OCI-LY7 (cell line): ENCODE results near the gene SARM1. TPM values are rescaled to one million over a fixed set of nuclear protein-coding genes. Genes with fewer than 3 reads are reported as not detected.
"Not testable (repeated sequence)": the region's sequence is repeated elsewhere in the genome, so short reads cannot be mapped to it uniquely, and the experiment has no call there.

Experiments
- BruUV-seq: library from RNA; stranded (reverse); fragments of 400-500 nt; replicated peaks from 2 replicates; lab custom pipeline; 2021; lab: Mats Ljungman, UMichigan
- CTCF ChIA-PET: fragments of 300-600 bp; sonication (Branson Sonifier 250); formaldehyde crosslinking; loops from one replicate; lab custom pipeline; 2022; ENCODE audit warnings: antibody characterized with exemption; ENCODE audit not compliant: unreplicated experiment; lab: Charles Lee
- POLR2A ChIA-PET: fragments of 300-600 bp; sonication (Branson Sonifier 250); formaldehyde crosslinking; loops from one replicate; lab custom pipeline; 2022; ENCODE audit warnings: antibody characterized with exemption; lab: Charles Lee
- DNase-seq: peaks from one replicate; pipeline ENCODE4 v3.0.0-alpha.2; 2015; ENCODE audit warnings: low spot score
- H2AFZ ChIP-seq: fragments of 200-600 bp; sonication (generic), shearing (Covaris generic); 2 replicates; pipeline ENCODE4 v1.6.1; 2014; ENCODE audit warnings: mild to moderate bottlenecking, antibody characterized with exemption, low read length, moderate library complexity
- H3K27ac ChIP-seq: fragments of 200-600 bp; sonication (generic); 2 replicates; pipeline ENCODE4 v1.5.1; 2014; ENCODE audit warnings: mixed run types, low read depth, mild to moderate bottlenecking, moderate library complexity, low read length, inconsistent platforms; ENCODE audit not compliant: poor library complexity, severe bottlenecking
- H3K36me3 ChIP-seq: fragments of 200-600 bp; sonication (generic); 2 replicates; pipeline ENCODE4 v1.6.1; 2014; ENCODE audit warnings: mild to moderate bottlenecking, antibody characterized with exemption, low read length, moderate library complexity, mixed read lengths; ENCODE audit not compliant: insufficient read depth
- H3K4me1 ChIP-seq: fragments of 200-600 bp; sonication (generic); 2 replicates; pipeline ENCODE4 v1.5.1; 2014; ENCODE audit warnings: mild to moderate bottlenecking, low read length; ENCODE audit not compliant: insufficient read depth, poor library complexity, severe bottlenecking
- H3K4me2 ChIP-seq: fragments of 200-600 bp; sonication (generic); 2 replicates; pipeline ENCODE4 v1.6.1; 2014; ENCODE audit warnings: mild to moderate bottlenecking, low read length
- H3K4me3 ChIP-seq: fragments of 200-600 bp; sonication (generic); 2 replicates; pipeline ENCODE4 v1.5.1; 2014; ENCODE audit warnings: mild to moderate bottlenecking, low read depth, low read length; ENCODE audit not compliant: poor library complexity, severe bottlenecking
- H3K79me2 ChIP-seq: fragments of 200-600 bp; sonication (generic); 2 replicates; pipeline ENCODE4 v1.6.1; 2016; ENCODE audit warnings: low read depth, mild to moderate bottlenecking, low read length, moderate library complexity, mixed read lengths; ENCODE audit not compliant: insufficient read depth
- H3K9me2 ChIP-seq: fragments of 200-600 bp; sonication (generic); 2 replicates; pipeline ENCODE4 v1.6.1; 2016; ENCODE audit warnings: mild to moderate bottlenecking, low read length, mixed read lengths; ENCODE audit not compliant: insufficient read depth
- H3K9me3 ChIP-seq: fragments of 200-600 bp; sonication (generic); 2 replicates; pipeline ENCODE4 v1.6.1; 2014; ENCODE audit warnings: mild to moderate bottlenecking, mixed run types, low read length, mixed read lengths
- H4K20me1 ChIP-seq: fragments of 200-600 bp; sonication (generic); 2 replicates; pipeline ENCODE4 v1.6.1; 2014; ENCODE audit warnings: mild to moderate bottlenecking, antibody characterized with exemption, low read length, moderate library complexity, mixed read lengths; ENCODE audit not compliant: insufficient read depth
- EZH2phosphoT487 ChIP-seq: fragments of 200-600 bp; sonication (generic); IDR thresholded peaks from 2 replicates; pipeline ENCODE4 v1.6.1; 2018; ENCODE audit warnings: low read depth, borderline replicate concordance, mild to moderate bottlenecking, mixed run types, antibody characterized with exemption, low read length, moderate library complexity, mixed read lengths
- intact Hi-C: fragments of 100-400 bp; cut with micrococcal nuclease; formaldehyde crosslinking; loops from one replicate; pipeline ENCODE4 v1.10.0; 2022; ENCODE audit not compliant: unreplicated experiment
- total RNA-seq, 2 experiments: library from RNA; depleted of rRNA in 1 of 2; stranded (reverse); fragments of >200 nt in 1 of 2; shearing (Covaris generic) in 1 of 2; gene quantifications; 2 replicates each; pipeline ENCODE4 v1.2.3, GENCODE V29; 2014 to 2022
- TF ChIP-seq, protein P1 (sequence below): fragments of 200-600 bp; sonication (generic); conservative IDR thresholded peaks from 2 replicates; pipeline ENCODE4 v1.5.1; 2014; ENCODE audit warnings: mild to moderate bottlenecking, antibody characterized with exemption, low read length, moderate library complexity, mixed read lengths

The SARM1 gene
- total RNA-seq, 2 experiments from 2014 or later: 7.5 to 21.3 TPM

DNA sequence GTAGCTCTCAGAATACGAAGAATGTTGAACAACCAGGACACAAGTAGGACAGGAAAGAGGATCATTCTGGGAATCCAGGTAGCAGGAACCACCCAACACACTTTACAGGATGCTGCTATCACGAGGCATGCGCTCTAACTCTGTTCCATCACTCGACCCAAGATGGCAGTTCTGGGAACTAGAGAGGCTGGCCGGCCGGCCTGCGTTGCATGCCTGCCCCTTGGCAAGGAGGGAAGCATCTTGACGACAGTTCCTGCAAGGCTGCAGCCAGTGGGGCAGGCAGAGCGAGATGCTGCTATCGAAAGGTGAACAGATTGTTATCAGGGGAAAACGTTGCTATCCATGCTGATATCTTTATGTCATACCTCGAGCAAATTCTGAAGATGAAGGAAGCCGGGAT, 53.7 kb downstream of the SARM1 start:
- Histone ChIP-seq H3K4me1 (no peaks in the 10 kb centered on the region), H2AFZ (no peak overlapping the region), H3K79me2 (no peaks in the 10 kb centered on the region), H3K4me2 (no peak overlapping the region), H3K9me3 (no peaks in the 10 kb centered on the region), H3K4me3 (no peak overlapping the region), H4K20me1 (no peaks in the 10 kb centered on the region), H3K36me3 (no peaks in the 10 kb centered on the region), H3K27ac (no peak overlapping the region), H3K9me2 (no peaks in the 10 kb centered on the region)
- no peak for DNase-seq
- ChIA-PET CTCF (no interaction called here), POLR2A (no interaction called here)
- TF ChIP-seq, protein P1, sequence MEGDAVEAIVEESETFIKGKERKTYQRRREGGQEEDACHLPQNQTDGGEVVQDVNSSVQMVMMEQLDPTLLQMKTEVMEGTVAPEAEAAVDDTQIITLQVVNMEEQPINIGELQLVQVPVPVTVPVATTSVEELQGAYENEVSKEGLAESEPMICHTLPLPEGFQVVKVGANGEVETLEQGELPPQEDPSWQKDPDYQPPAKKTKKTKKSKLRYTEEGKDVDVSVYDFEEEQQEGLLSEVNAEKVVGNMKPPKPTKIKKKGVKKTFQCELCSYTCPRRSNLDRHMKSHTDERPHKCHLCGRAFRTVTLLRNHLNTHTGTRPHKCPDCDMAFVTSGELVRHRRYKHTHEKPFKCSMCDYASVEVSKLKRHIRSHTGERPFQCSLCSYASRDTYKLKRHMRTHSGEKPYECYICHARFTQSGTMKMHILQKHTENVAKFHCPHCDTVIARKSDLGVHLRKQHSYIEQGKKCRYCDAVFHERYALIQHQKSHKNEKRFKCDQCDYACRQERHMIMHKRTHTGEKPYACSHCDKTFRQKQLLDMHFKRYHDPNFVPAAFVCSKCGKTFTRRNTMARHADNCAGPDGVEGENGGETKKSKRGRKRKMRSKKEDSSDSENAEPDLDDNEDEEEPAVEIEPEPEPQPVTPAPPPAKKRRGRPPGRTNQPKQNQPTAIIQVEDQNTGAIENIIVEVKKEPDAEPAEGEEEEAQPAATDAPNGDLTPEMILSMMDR: no peak
- TF ChIP-seq EZH2phosphoT487: no peak
- BruUV-seq: no TSS peak
- intact Hi-C loops: no loop called here

DNA sequence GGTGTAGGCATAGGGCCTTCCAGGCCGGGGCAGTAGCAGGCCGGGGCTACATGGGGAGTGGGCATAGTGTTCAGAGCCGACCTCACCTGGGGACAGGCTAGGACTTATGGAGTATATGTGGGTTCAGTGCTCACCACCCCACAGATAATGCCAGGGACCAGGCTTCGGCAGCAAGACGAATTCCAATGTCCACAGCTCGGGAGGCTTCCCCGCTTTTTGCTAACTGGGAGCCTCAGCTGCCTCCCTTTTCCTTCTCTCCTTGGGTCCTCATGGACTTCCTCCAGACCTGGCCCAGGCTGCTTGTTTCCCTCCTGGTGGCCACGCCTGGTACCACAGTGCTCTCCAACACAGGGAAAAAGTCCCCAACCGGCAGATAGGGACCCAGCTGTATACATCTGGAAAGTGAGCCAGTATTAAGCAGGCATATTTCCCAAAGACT, 54.6 kb downstream of the SARM1 start:
- POLR2A ChIA-PET: no interaction called here
- no peak overlapping the region for H3K27ac ChIP-seq
- no TSS peak for BruUV-seq
- TF ChIP-seq EZH2phosphoT487: no peak
- TF ChIP-seq, protein P1: peak; percentile 49
- H3K36me3 ChIP-seq: no peaks in the 10 kb centered on the region
- intact Hi-C loops: no loop called here
- no peak overlapping the region for H2AFZ ChIP-seq
- no peaks in the 10 kb centered on the region for H3K4me1 ChIP-seq
- H4K20me1 ChIP-seq: no peaks in the 10 kb centered on the region
- no peaks in the 10 kb centered on the region for H3K9me3 ChIP-seq
- H3K4me3 ChIP-seq: no peak overlapping the region
- H3K4me2 ChIP-seq: no peak overlapping the region
- no peaks in the 10 kb centered on the region for H3K9me2 ChIP-seq
- CTCF ChIA-PET: no interaction called here
- no peaks in the 10 kb centered on the region for H3K79me2 ChIP-seq
- DNase-seq: no peak

DNA sequence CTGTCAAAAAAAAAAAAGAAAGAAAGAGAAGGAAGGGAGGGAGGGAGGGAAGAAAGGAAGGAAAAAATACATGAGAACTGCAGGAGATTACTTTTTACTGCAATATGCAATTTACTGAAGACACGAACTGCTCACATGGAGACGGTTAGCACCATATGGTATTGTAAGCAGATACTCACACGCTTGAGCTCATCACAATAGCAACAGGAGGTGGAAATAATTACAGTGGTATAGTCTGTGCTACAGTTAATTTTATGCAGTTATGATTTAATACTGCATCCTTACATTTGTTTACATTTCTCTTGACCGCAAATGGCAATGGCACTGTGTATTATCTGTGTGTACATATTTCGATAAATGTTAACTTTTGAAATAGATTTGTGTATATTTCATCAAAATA, 55.9 kb downstream of the SARM1 start:
- Histone ChIP-seq H3K4me1 (no peaks in the 10 kb centered on the region), H3K9me3 (no peaks in the 10 kb centered on the region), H3K9me2 (no peaks in the 10 kb centered on the region), H4K20me1 (no peaks in the 10 kb centered on the region), H3K79me2 (no peaks in the 10 kb centered on the region), H2AFZ (no peak overlapping the region), H3K4me2 (no peak overlapping the region), H3K36me3 (no peaks in the 10 kb centered on the region), H3K27ac (no peak overlapping the region), H3K4me3 (no peak overlapping the region)
- TF ChIP-seq, protein P1: no peak
- no peak for TF ChIP-seq EZH2phosphoT487
- BruUV-seq: no TSS peak
- DNase-seq: no peak
- ChIA-PET CTCF (no interaction called here), POLR2A (interaction anchor here (0.7 kb wide), 1 partner anchor 918 kb away, joined by 4 read pairs; no protein-coding TSS in a partner anchor)
- intact Hi-C loops: no loop called here

DNA sequence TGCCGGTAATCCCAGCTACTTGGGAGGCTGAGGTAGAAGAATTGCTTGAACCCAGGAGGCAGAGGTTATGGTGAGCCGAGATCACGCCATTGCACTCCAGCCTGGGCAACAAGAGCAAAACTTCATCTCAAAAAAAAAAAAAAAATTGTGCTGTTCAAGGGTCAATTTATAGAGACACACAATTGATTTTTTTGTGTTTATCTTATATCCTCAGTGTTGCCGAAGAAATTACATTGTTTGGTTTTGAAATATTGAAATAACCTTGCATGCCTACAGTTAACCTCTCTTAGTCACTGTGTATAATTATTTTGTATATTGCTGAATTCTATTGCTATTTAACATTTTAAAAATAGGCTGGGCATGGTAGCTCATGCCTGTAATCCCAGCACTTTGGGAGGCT, 56.5 kb downstream of the SARM1 start:
- H3K9me3 ChIP-seq, CTCF ChIA-PET, POLR2A ChIA-PET, H2AFZ ChIP-seq, H3K9me2 ChIP-seq, intact Hi-C loops, H3K36me3 ChIP-seq, H3K27ac ChIP-seq, DNase-seq, H3K4me3 ChIP-seq, H3K4me1 ChIP-seq, BruUV-seq, H3K4me2 ChIP-seq, H4K20me1 ChIP-seq, H3K79me2 ChIP-seq: not testable (repeated sequence)
